GM18868 (cell line): Measurements from ENCODE around the gene PPP1R12B.

Source experiments
- ATAC-seq: cut with Tn5 transposase; IDR thresholded peaks from one replicate; pipeline ENCODE4 v1.9.1; 2021; ENCODE audit warnings: mild to moderate bottlenecking, moderate library complexity; ENCODE audit not compliant: unreplicated experiment

The PPP1R12B gene

GRCh38 chr1:202348509-202349205 is at the start of gene PPP1R12B:
PPP1R12B (plus strand) TSS chr1:202348699; CDS start chr1:202348852, 153 bp downstream.
- ATAC-seq: peak; percentile 97

- ATAC-seq: no peak
Observed at GRCh38 chr1:202302166-202302565, 46.3 kb upstream of the PPP1R12B start.

- ATAC-seq: no peak
Observed at GRCh38 chr1:202304375-202304774, 44.1 kb upstream of the PPP1R12B start.

- no peak for ATAC-seq
Observed at GRCh38 chr1:202305168-202305567, 43.3 kb upstream of the PPP1R12B start.

GRCh38 chr1:202306535-202307345 is 41.8 kb upstream of the PPP1R12B start:
- ATAC-seq: no peak

GRCh38 chr1:202310071-202310725 is 38.3 kb upstream of the PPP1R12B start:
- no peak for ATAC-seq

GRCh38 chr1:202310746-202311145 is 37.8 kb upstream of the PPP1R12B start:
- ATAC-seq: no peak

- no peak for ATAC-seq
Observed at GRCh38 chr1:202311875-202312635, 36.4 kb upstream of the PPP1R12B start.

GRCh38 chr1:202315576-202316168 is 32.8 kb upstream of the PPP1R12B start:
- ATAC-seq: peak; percentile 56

- no peak for ATAC-seq
Observed at GRCh38 chr1:202316186-202316585, 32.3 kb upstream of the PPP1R12B start.

GRCh38 chr1:202317941-202318925 is 30.3 kb upstream of the PPP1R12B start:
- ATAC-seq: no peak

- ATAC-seq: no peak
Observed at GRCh38 chr1:202319381-202320080, 29.0 kb upstream of the PPP1R12B start.

GRCh38 chr1:202320081-202320405 is 28.5 kb upstream of the PPP1R12B start:
- no peak for ATAC-seq

- ATAC-seq: no peak
Observed at GRCh38 chr1:202323731-202324130, 24.8 kb upstream of the PPP1R12B start.

GRCh38 chr1:202324646-202325045 is 23.9 kb upstream of the PPP1R12B start:
- ATAC-seq: no peak

GRCh38 chr1:202329891-202330290 is 18.6 kb upstream of the PPP1R12B start:
- ATAC-seq: no peak

GRCh38 chr1:202333861-202334260 is 14.6 kb upstream of the PPP1R12B start:
- no peak for ATAC-seq

- ATAC-seq: no peak
Observed at GRCh38 chr1:202343652-202344349, 4.7 kb upstream of the PPP1R12B start.
